ENCODE results near the gene TMEM243.

Gene TMEM243

DNA sequence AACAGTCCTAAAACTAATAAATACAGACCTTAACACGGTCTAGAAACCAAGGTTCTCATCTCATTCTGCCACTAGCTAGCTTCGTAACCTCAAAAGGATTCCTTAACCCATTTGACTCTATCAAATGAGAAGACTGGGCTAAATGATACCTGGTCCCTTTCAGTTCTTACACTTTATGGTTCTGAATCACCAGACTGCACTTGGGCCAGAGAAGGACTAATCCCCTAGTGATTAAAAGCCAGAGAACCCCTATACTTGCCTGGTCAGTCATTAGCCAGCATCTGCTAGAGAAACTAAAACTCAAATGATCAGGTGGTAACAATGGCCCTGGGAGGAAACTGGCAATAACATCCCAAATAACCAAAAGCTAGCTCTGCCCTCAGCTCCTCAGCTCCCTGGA is 16.8 kb downstream of the TMEM243 start:
- Histone ChIP-seq H3K9me3 (peaks cover 0 to 23% (median 19%) of the 10 kb centered on the region in 3 donors), H3K36me3 (peaks cover 15 to 19% (median 17%) of the 10 kb centered on the region in 3 donors), H3K4me3 (no peak overlapping the region), H3K27me3 (no peaks in the 10 kb centered on the region), H3K27ac (no peak overlapping the region), H3K4me1 (no peaks in the 10 kb centered on the region)
- TF ChIP-seq CTCF (IDR thresholded peaks at IDR 0.05): no peak
- DNase-seq: no peak
- intact Hi-C loops (cut with DNase I; ENCODE audit: low total_unique reads): no loop called here

DNA sequence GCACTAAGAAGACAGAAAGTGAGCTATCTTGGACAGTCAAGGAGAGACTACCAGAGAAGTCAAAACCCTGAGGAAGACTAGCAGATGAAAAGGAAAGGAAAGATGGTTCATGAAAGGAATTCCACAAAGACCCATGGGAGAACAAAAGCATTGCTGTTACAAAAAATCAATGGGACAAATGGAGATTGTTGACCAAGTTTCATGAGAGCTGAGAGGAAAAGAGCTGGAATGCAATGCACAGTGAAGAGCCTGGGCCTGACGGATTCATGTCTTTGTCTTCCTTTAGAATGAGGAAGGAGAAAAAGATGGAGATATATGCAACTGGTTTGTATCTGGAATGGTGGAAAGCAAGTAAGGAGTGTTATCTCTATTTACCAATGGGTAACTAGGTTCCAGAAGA is 17.3 kb downstream of the TMEM243 start:
- Histone ChIP-seq H3K4me3 (no peak overlapping the region), H3K27ac (no peak overlapping the region), H3K9me3 (peaks cover 0 to 23% (median 19%) of the 10 kb centered on the region in 3 donors), H3K36me3 (peaks cover 20 to 23% (median 22%) of the 10 kb centered on the region in 3 donors), H3K27me3 (no peaks in the 10 kb centered on the region), H3K4me1 (no peaks in the 10 kb centered on the region)
- TF ChIP-seq CTCF (IDR thresholded peaks at IDR 0.05): no peak
- intact Hi-C loops (cut with DNase I; ENCODE audit: low total_unique reads): no loop called here
- no peak for DNase-seq

- Histone ChIP-seq H3K36me3 (peaks cover 36 to 38% (median 36%) of the 10 kb centered on the region in 3 donors), H3K4me1 (no peaks in the 10 kb centered on the region), H3K4me3 (no peak overlapping the region), H3K27me3 (no peaks in the 10 kb centered on the region), H3K9me3 (peaks cover 0 to 6% (median 5%) of the 10 kb centered on the region in 3 donors), H3K27ac (no peak overlapping the region)
- intact Hi-C loops (cut with DNase I; ENCODE audit: low total_unique reads): no loop called here
- DNase-seq: no peak
- TF ChIP-seq CTCF (IDR thresholded peaks at IDR 0.05): no peak
These were observed 19.7 kb downstream of the TMEM243 start for GRCh38 chr7:87199700-87200450.

- Histone ChIP-seq H3K9me3 (no peaks in the 10 kb centered on the region), H3K36me3 (peaks cover 40 to 41% (median 41%) of the 10 kb centered on the region in 3 donors), H3K4me3 (no peak overlapping the region), H3K27me3 (no peaks in the 10 kb centered on the region), H3K27ac (no peak overlapping the region), H3K4me1 (no peaks in the 10 kb centered on the region)
- TF ChIP-seq CTCF (IDR thresholded peaks at IDR 0.05): no peak
- DNase-seq: no peak
- intact Hi-C loops (cut with DNase I; ENCODE audit: low total_unique reads): no loop called here
These were observed 20.3 kb downstream of the TMEM243 start for GRCh38 chr7:87199241-87199640.

DNA sequence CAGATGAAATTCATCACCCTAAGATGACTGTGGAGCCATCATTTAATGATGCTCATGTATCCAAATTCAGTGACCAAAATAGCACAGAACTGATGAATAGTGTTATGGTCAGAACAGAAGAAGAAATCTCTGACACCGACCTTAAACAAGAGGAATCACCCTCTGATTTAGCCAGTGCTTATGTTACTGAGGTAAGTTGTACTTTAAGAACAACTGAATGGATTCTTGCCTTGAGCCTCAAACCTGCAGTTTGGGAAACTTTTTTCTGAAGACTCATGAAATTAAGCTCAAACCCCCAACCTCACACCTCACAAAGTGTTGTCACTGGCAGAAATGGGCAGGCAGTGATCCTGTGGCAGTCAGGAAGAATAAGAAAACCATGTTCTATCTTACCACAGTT is 25.6 kb downstream of the TMEM243 start:
- H3K36me3 ChIP-seq: peaks cover 80 to 87% (median 80%) of the 10 kb centered on the region in 3 donors
- H3K9me3 ChIP-seq: no peaks in the 10 kb centered on the region
- TF ChIP-seq CTCF (IDR thresholded peaks at IDR 0.05): no peak
- DNase-seq: no peak
- intact Hi-C loops (cut with DNase I; ENCODE audit: low total_unique reads): no loop called here
- H3K4me1 ChIP-seq: no peaks in the 10 kb centered on the region
- no peak overlapping the region for H3K4me3 ChIP-seq
- no peak overlapping the region for H3K27ac ChIP-seq
- H3K27me3 ChIP-seq: no peaks in the 10 kb centered on the region

Measured in tibial artery (tissue), 4 donors.